CD14-positive monocyte (primary cell): ENCODE results near the gene KDM4C. TPM values are rescaled to one million over a fixed set of nuclear protein-coding genes. Genes with fewer than 3 reads are reported as not detected.

Experiments
- DNase-seq, 3 donors: peaks; one replicate each; pipeline ENCODE4 v3.0.0-alpha.2; 2011 to 2022
- H2AFZ ChIP-seq: 2 replicates; pipeline ENCODE4 v1.6.0; 2012; ENCODE audit warnings: mild to moderate bottlenecking, low read depth, low read length, inconsistent platforms; ENCODE audit not compliant: insufficient read depth, poor library complexity, severe bottlenecking
- H3K27ac ChIP-seq, 2 donors: 1 replicate in 1 of 2; 2 replicates in 1 of 2; pipeline ENCODE4 v1.5.1; 2012 to 2013; ENCODE audit warnings: low read length in 2 of 2, control low read depth in 1 of 2, inconsistent platforms in 1 of 2, low read depth in 1 of 2, mild to moderate bottlenecking in 1 of 2
- H3K27me3 ChIP-seq, 2 donors: one replicate each; pipeline versions ENCODE4 v1.6.0 to v1.6.1; 2011 to 2013; ENCODE audit warnings: low read length in 2 of 2; ENCODE audit not compliant: control insufficient read depth in 2 of 2, insufficient read depth in 2 of 2
- H3K36me3 ChIP-seq, 2 donors: replicated peaks in 1 of 2; 1 replicate in 1 of 2; 2 replicates in 1 of 2; pipeline versions ENCODE4 v1.5.1 to v1.6.1; 2012 to 2013; ENCODE audit warnings: low read length in 2 of 2, control low read depth in 1 of 2, inconsistent platforms in 1 of 2, mild to moderate bottlenecking in 1 of 2; ENCODE audit not compliant: insufficient read depth in 2 of 2, control insufficient read depth in 1 of 2
- H3K4me1 ChIP-seq, 2 donors: 1 replicate in 1 of 2; 2 replicates in 1 of 2; pipeline versions ENCODE4 v1.5.1 to v1.6.1; 2012 to 2013; ENCODE audit warnings: low read length in 2 of 2, control low read depth in 1 of 2, inconsistent platforms in 1 of 2, mild to moderate bottlenecking in 1 of 2, moderate library complexity in 1 of 2; ENCODE audit not compliant: insufficient read depth in 2 of 2, control insufficient read depth in 1 of 2
- H3K4me2 ChIP-seq: replicated peaks from 2 replicates; pipeline ENCODE3; 2012; ENCODE audit warnings: low read length, moderate library complexity, mild to moderate bottlenecking; ENCODE audit not compliant: poor library complexity, severe bottlenecking; ENCODE audit errors: extremely low read depth
- H3K4me3 ChIP-seq, 3 experiments: fragments of 200-600 bp in 1 of 3; sonication (generic) in 1 of 3; replicated peaks in 1 of 3; 1 replicate in 2 of 3; 2 replicates in 1 of 3; pipeline ENCODE4 v1.5.1; 2011 to 2013; ENCODE audit warnings: low read length in 3 of 3, mild to moderate bottlenecking in 3 of 3, control low read depth in 2 of 3, low read depth in 2 of 3, inconsistent platforms in 1 of 3, moderate library complexity in 1 of 3
- H3K79me2 ChIP-seq: 2 replicates; pipeline ENCODE4 v1.6.0; 2012; ENCODE audit warnings: mild to moderate bottlenecking, control low read depth, inconsistent platforms, low read length, moderate library complexity; ENCODE audit not compliant: insufficient read depth
- H3K9ac ChIP-seq: 2 replicates; pipeline ENCODE4 v1.6.0; 2017; ENCODE audit warnings: low read length, mild to moderate bottlenecking; ENCODE audit not compliant: insufficient read depth, poor library complexity, severe bottlenecking
- H3K9me3 ChIP-seq, 2 donors: replicated peaks in 1 of 2; 1 replicate in 1 of 2; 2 replicates in 1 of 2; pipeline versions ENCODE4 v1.5.1 to v1.6.1; 2012 to 2013; ENCODE audit warnings: low read length in 2 of 2, control low read depth in 1 of 2; ENCODE audit not compliant: control insufficient read depth in 1 of 2, insufficient read depth in 1 of 2
- H4K20me1 ChIP-seq: 2 replicates; pipeline ENCODE4 v1.6.0; 2012; ENCODE audit warnings: mild to moderate bottlenecking, low read length, control low read depth, moderate library complexity; ENCODE audit not compliant: insufficient read depth
- H3K27ac Mint-ChIP-seq, 7 donors: one replicate each; pipeline ENCODE4 v1.8.0; 2020; ENCODE audit warnings: mild to moderate bottlenecking in 7 of 7, mixed read lengths in 7 of 7, moderate library complexity in 6 of 7, inconsistent platforms in 2 of 7
- H3K27me3 Mint-ChIP-seq, 3 donors: one replicate each; pipeline ENCODE4 v1.8.0; 2021 to 2022; ENCODE audit warnings: low read depth in 3 of 3, mild to moderate bottlenecking in 3 of 3, mixed read lengths in 3 of 3, moderate library complexity in 3 of 3, inconsistent platforms in 1 of 3
- H3K36me3 Mint-ChIP-seq, 2 donors: one replicate each; pipeline ENCODE4 v1.8.0; 2020; ENCODE audit warnings: mixed read lengths in 2 of 2, inconsistent platforms in 1 of 2, mild to moderate bottlenecking in 1 of 2
- H3K4me1 Mint-ChIP-seq: one replicate; pipeline ENCODE4 v1.8.0; 2020; ENCODE audit warnings: mild to moderate bottlenecking, mixed read lengths
- H3K4me3 Mint-ChIP-seq, 2 donors: one replicate each; pipeline ENCODE4 v1.8.0; 2020; ENCODE audit warnings: mild to moderate bottlenecking in 2 of 2, mixed read lengths in 2 of 2, moderate library complexity in 1 of 2
- H3K9me3 Mint-ChIP-seq, 7 donors: one replicate each; pipeline ENCODE4 v1.8.0; 2020 to 2022; ENCODE audit warnings: mixed read lengths in 7 of 7, mild to moderate bottlenecking in 6 of 7, moderate library complexity in 6 of 7, inconsistent platforms in 2 of 7
- CTCF ChIP-seq: fragments of 200-600 bp; IDR thresholded peaks from one replicate; pipeline ENCODE4 v1.8.0; 2022; ENCODE audit warnings: antibody characterized with exemption, mild to moderate bottlenecking
- WGBS: methylation state at CpG from one replicate; pipeline ENCODE4 v1.1.5; 2013; ENCODE audit warnings: missing lambda C conversion rate; ENCODE audit not compliant: insufficient coverage; 5-methylcytosine and 5-hydroxymethylcytosine counted together
- intact Hi-C, 2 donors: fragments of 100-400 bp; cut with micrococcal nuclease; formaldehyde crosslinking; loops; one replicate each; pipeline versions ENCODE4 v1.15.0 to v1.15.1; 2023
- polyA plus RNA-seq, 3 donors: library from polyadenylated mRNA; depleted of rRNA in 1 of 3; unstranded in 2 of 3; stranded (reverse) in 1 of 3; fragments of 300-500 nt in 2 of 3; fragments of >200 nt in 1 of 3; fragmentation: Illumina TruSeq in 2 of 3; gene quantifications; 1 replicate in 2 of 3; 2 replicates in 1 of 3; pipeline ENCODE4 v1.2.3, GENCODE V29; 2012 to 2021

KDM4C gene
- polyA plus RNA-seq, 3 donors: 15.2 to 36.2 (median 17.1) TPM

GRCh38 chr9:7055171-7055903 lies 297.6 kb downstream of the KDM4C start:
- no peaks in the 10 kb centered on the region for H3K27me3 Mint-ChIP-seq
- Histone ChIP-seq H2AFZ (no peak overlapping the region), H3K27me3 (no peaks in the 10 kb centered on the region), H3K36me3 (peaks cover 15 to 37% of the 10 kb centered on the region in 2 donors), H3K79me2 (no peaks in the 10 kb centered on the region), H4K20me1 (no peaks in the 10 kb centered on the region), H3K4me2 (no peak overlapping the region), H3K4me3 (no peak overlapping the region), H3K9ac (no peak overlapping the region), H3K27ac (no peak overlapping the region), H3K9me3 (no peaks in the 10 kb centered on the region), H3K4me1 (no peaks in the 10 kb centered on the region)
- no peak for TF ChIP-seq CTCF
- peaks cover 39 to 53% of the 10 kb centered on the region in 2 donors for H3K36me3 Mint-ChIP-seq
- no peak overlapping the region for H3K4me3 Mint-ChIP-seq
- intact Hi-C loops: no loop called here
- no peak for DNase-seq
- H3K4me1 Mint-ChIP-seq: no peaks in the 10 kb centered on the region
- H3K9me3 Mint-ChIP-seq: no peaks in the 10 kb centered on the region
- 100% methylated on average over 2 of the region's 7 CpGs for WGBS
- H3K27ac Mint-ChIP-seq: no peak overlapping the region

DNA sequence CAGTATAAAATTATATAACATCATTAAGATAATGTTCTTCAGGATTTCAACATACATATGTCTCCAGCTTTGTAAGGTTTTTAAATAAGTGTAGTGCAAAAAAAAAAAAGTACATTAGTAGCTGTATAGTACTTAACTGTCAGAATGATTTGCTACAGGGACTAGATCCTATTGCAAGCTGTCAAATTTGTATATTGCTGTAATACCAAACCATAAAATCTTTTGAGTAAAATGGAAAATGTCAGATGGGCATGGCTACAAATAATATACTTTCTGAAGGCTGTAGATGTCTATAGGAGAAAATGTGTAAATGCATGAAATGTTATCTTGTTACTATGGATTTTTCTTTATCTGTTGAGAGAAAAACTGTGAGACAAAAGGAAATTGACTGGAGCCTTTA lies 298.5 kb downstream of the KDM4C start:
- intact Hi-C loops: no loop called here
- H3K36me3 ChIP-seq: peaks cover 6 to 33% of the 10 kb centered on the region in 2 donors

More for the DNA sequence above, 298.5 kb downstream of the KDM4C start:
- H3K4me2 ChIP-seq: no peak overlapping the region
- no peak overlapping the region for H3K9ac ChIP-seq
- H3K9me3 Mint-ChIP-seq: no peaks in the 10 kb centered on the region
- H3K27me3 Mint-ChIP-seq: no peaks in the 10 kb centered on the region
- no peak overlapping the region for H2AFZ ChIP-seq
- H3K4me3 ChIP-seq: no peak overlapping the region
- no peak overlapping the region for H3K27ac ChIP-seq
- no peak for DNase-seq
- no peaks in the 10 kb centered on the region for H3K4me1 ChIP-seq
- H4K20me1 ChIP-seq: no peaks in the 10 kb centered on the region
- H3K79me2 ChIP-seq: no peaks in the 10 kb centered on the region
- H3K27ac Mint-ChIP-seq: no peak overlapping the region
- H3K36me3 Mint-ChIP-seq: peaks cover 37 to 56% of the 10 kb centered on the region in 2 donors
- no peaks in the 10 kb centered on the region for H3K9me3 ChIP-seq
- TF ChIP-seq CTCF: no peak
- peaks cover 3% of the 10 kb centered on the region for H3K4me1 Mint-ChIP-seq
- no peaks in the 10 kb centered on the region for H3K27me3 ChIP-seq
- no peak overlapping the region for H3K4me3 Mint-ChIP-seq
